Endothelial cell of umbilical vein (primary cell): ENCODE measurements around the gene ZNHIT3. TPM values are rescaled to one million over a fixed set of nuclear protein-coding genes. Genes with fewer than 3 reads are reported as not detected.

Experiments
- BruUV-seq: library from RNA; stranded (reverse); fragments of 400-500 nt; replicated peaks from 2 replicates; lab custom pipeline; 2021; lab: Mats Ljungman, UMichigan
- CTCF ChIA-PET: fragments of 300-600, 350-600 bp; sonication (Branson Sonifier 250); formaldehyde crosslinking; loops from one replicate; lab custom pipeline; 2021; ENCODE audit warnings: antibody characterized with exemption, inconsistent platforms; lab: Charles Lee
- POLR2A ChIA-PET: fragments of 300-600, 350-600 bp; sonication (Branson Sonifier 250); formaldehyde crosslinking; loops from one replicate; lab custom pipeline; 2021; ENCODE audit warnings: antibody characterized with exemption, inconsistent platforms; lab: Charles Lee
- DNase-seq: peaks from one replicate; pipeline ENCODE4 v3.0.0-alpha.2; 2011; ENCODE audit warnings: low read depth, low spot score
- FAIRE-seq: peaks from 2 replicates; lab custom pipeline; 2011; peaks lifted over from hg19 to GRCh38; lab: Jason Lieb, UNC
- H2AFZ ChIP-seq: 2 replicates; pipeline ENCODE4 v1.6.0; 2012; ENCODE audit warnings: low read depth, low read length, control low read depth, inconsistent platforms
- H3K27ac ChIP-seq: 2 replicates; pipeline ENCODE4 v1.5.1; 2011; ENCODE audit warnings: low read depth, mild to moderate bottlenecking, control low read depth, low read length, moderate library complexity; ENCODE audit not compliant: insufficient read depth
- H3K27me3 ChIP-seq, 2 experiments: 2 replicates each; pipeline versions ENCODE4 v1.6.0 to v1.6.1; 2011; ENCODE audit warnings: low read length in 2 of 2, mixed read lengths in 1 of 2; ENCODE audit not compliant: control insufficient read depth in 2 of 2, insufficient read depth in 2 of 2
- H3K36me3 ChIP-seq, 2 experiments: 2 replicates in 1 of 2; 3 replicates in 1 of 2; pipeline ENCODE4 v1.5.1; 2011; ENCODE audit warnings: low read length in 2 of 2, mild to moderate bottlenecking in 1 of 2, moderate library complexity in 1 of 2; ENCODE audit not compliant: control insufficient read depth in 2 of 2, insufficient read depth in 2 of 2; ENCODE audit errors: extremely low read depth in 1 of 2
- H3K4me1 ChIP-seq: 3 replicates; pipeline ENCODE4 v1.5.1; 2011; ENCODE audit warnings: mild to moderate bottlenecking, low read length; ENCODE audit not compliant: control insufficient read depth, insufficient read depth; ENCODE audit errors: extremely low read depth
- H3K4me2 ChIP-seq: 2 replicates; pipeline ENCODE4 v1.6.1; 2011; ENCODE audit warnings: low read length, control low read depth, mixed read lengths; ENCODE audit not compliant: insufficient read depth
- H3K4me3 ChIP-seq, 3 experiments: fragments of 200-600 bp in 1 of 3; sonication (generic), shearing (Covaris generic) in 1 of 3; replicated peaks in 1 of 3; 2 replicates each; pipeline ENCODE4 v1.5.1; 2011 to 2016; ENCODE audit warnings: control low read depth in 3 of 3, low read length in 3 of 3, mild to moderate bottlenecking in 2 of 3, inconsistent platforms in 1 of 3, low read depth in 1 of 3, moderate library complexity in 1 of 3; ENCODE audit not compliant: insufficient read depth in 1 of 3
- H3K79me2 ChIP-seq: 2 replicates; pipeline ENCODE4 v1.6.0; 2012; ENCODE audit warnings: low read length, inconsistent platforms; ENCODE audit not compliant: control insufficient read depth, insufficient read depth
- H3K9ac ChIP-seq: replicated peaks from 2 replicates; pipeline ENCODE3; 2011; ENCODE audit warnings: low read length, control low read depth; ENCODE audit not compliant: insufficient read depth; ENCODE audit errors: extremely low read depth
- H3K9me1 ChIP-seq: replicated peaks from 3 replicates; pipeline ENCODE4 v1.6.0; 2011; ENCODE audit warnings: mild to moderate bottlenecking, low read length; ENCODE audit not compliant: control insufficient read depth, insufficient read depth; ENCODE audit errors: extremely low read depth
- H3K9me3 ChIP-seq: replicated peaks from 2 replicates; pipeline ENCODE4 v1.5.1; 2012; ENCODE audit warnings: low read length, inconsistent platforms; ENCODE audit not compliant: control insufficient read depth, insufficient read depth
- H4K20me1 ChIP-seq: replicated peaks from 2 replicates; pipeline ENCODE3; 2011; ENCODE audit warnings: mild to moderate bottlenecking, low read length; ENCODE audit not compliant: control insufficient read depth, insufficient read depth; ENCODE audit errors: extremely low read depth
- EZH2 ChIP-seq: IDR thresholded peaks from 2 replicates; pipeline ENCODE4 v1.6.1; 2012; ENCODE audit warnings: borderline replicate concordance, low read depth, mild to moderate bottlenecking, moderate library complexity, low read length, inconsistent platforms; ENCODE audit not compliant: severe bottlenecking
- FOS ChIP-seq: IDR thresholded peaks from 2 replicates; pipeline ENCODE4 v1.6.1; 2011; ENCODE audit warnings: mild to moderate bottlenecking, low read length, moderate library complexity, borderline replicate concordance; ENCODE audit not compliant: insufficient read depth
- GATA2 ChIP-seq: IDR thresholded peaks from 2 replicates; pipeline ENCODE4 v1.7.0; 2011; ENCODE audit warnings: low read depth, mild to moderate bottlenecking, moderate library complexity, mixed read lengths, low read length; ENCODE audit not compliant: insufficient read length, insufficient read depth
- JUN ChIP-seq: IDR thresholded peaks from 2 replicates; pipeline ENCODE4 v1.6.1; 2011; ENCODE audit warnings: borderline replicate concordance, low read depth; ENCODE audit not compliant: insufficient read length, insufficient read depth
- MYC ChIP-seq: IDR thresholded peaks from one replicate; pipeline ENCODE4 v1.6.1; 2011; ENCODE audit warnings: mild to moderate bottlenecking, low read depth, low read length
- POLR2A ChIP-seq: IDR thresholded peaks from 2 replicates; pipeline ENCODE4 v1.6.1; 2012; ENCODE audit warnings: low read depth, mild to moderate bottlenecking, control low read depth, low read length
- POLR2AphosphoS5 ChIP-seq: IDR thresholded peaks from 2 replicates; pipeline ENCODE4 v1.6.1; 2012; ENCODE audit warnings: low read depth, mild to moderate bottlenecking, control low read depth, low read length, moderate library complexity; ENCODE audit not compliant: insufficient read depth
- dilution Hi-C: fragments of 300-500 bp; cut with MboI; formaldehyde crosslinking; loops from one replicate; pipeline ENCODE4 v1.15.0; 2019; ENCODE audit warnings: low sequenced_read_pairs; ENCODE audit not compliant: extremely low pct_ligation_motif_present
- intact Hi-C: fragments of 100-400 bp; cut with micrococcal nuclease; formaldehyde crosslinking; loops from one replicate; pipeline ENCODE4 v1.10.0; 2022
- polyA plus RNA-seq, 4 experiments: library from polyadenylated mRNA; depleted of rRNA in 3 of 4; stranded (reverse) in 3 of 4; unstranded in 1 of 4; fragments of >200 nt; gene quantifications; 2 replicates each; pipeline versions ENCODE4 v1.2.1 to v1.2.3, GENCODE V29; 2011 to 2012; ENCODE audit warnings: missing spikeins in 1 of 4
- total RNA-seq: library from RNA; stranded (reverse); gene quantifications from 2 replicates; pipeline ENCODE4 v1.2.3, GENCODE V29; 2021
- TF ChIP-seq, protein P1 (sequence below), 2 donors: IDR thresholded peaks; 1 replicate in 1 of 2; 2 replicates in 1 of 2; pipeline ENCODE4 v1.5.1; 2011; ENCODE audit warnings: low read length in 2 of 2, mild to moderate bottlenecking in 2 of 2, moderate library complexity in 2 of 2, control low read depth in 1 of 2, inconsistent platforms in 1 of 2, low read depth in 1 of 2; ENCODE audit not compliant: insufficient read depth in 1 of 2; ENCODE audit errors: extremely low read depth in 1 of 2
- TF ChIP-seq, protein P2 (sequence below): IDR thresholded peaks from 2 replicates; pipeline ENCODE4 v1.6.1; 2011; ENCODE audit not compliant: insufficient read depth, insufficient read length

Gene ZNHIT3
- total and polyA plus RNA-seq, 2 donors (not counting 3 experiments of a cell fraction or from before 2014, with no cell fraction given): 34.0 to 66.9 TPM

DNA sequence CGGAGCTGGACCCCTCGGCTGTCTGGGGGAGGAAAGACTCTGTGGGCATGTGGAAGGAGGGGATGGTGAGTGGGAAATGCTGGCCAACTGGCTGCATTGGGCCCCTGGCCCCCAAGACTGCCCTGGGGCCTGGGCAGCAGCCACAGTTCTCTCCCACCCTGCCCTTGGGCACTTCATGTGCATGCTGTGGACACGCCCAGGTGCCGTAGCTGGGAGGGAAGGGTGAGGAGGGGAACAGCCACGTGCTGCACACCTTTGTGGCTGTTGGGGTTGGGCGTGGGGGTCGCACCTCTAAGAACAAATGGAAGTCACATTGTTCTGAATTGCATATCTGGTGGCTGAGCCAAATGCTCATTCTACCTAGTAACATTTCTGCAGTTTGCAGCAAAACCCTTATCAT lies 11.9 kb upstream of the ZNHIT3 start:
- ChIA-PET POLR2A (no interaction called here), CTCF (no interaction called here)
- Histone ChIP-seq H3K36me3 (no peaks in the 10 kb centered on the region), H2AFZ (no peak overlapping the region), H4K20me1 (no peaks in the 10 kb centered on the region), H3K79me2 (no peaks in the 10 kb centered on the region), H3K27me3 (peaks cover 2 to 7% of the 10 kb centered on the region in 2 experiments), H3K27ac (no peak overlapping the region), H3K9me1 (no peaks in the 10 kb centered on the region), H3K4me1 (no peaks in the 10 kb centered on the region), H3K4me3 (no peak overlapping the region), H3K9me3 (no peaks in the 10 kb centered on the region), H3K9ac (no peak overlapping the region), H3K4me2 (no peak overlapping the region)
- intact Hi-C loops: no loop called here
- FAIRE-seq (no peak), DNase-seq (no peak)
- BruUV-seq: no TSS peak
- dilution Hi-C loops: no loop called here
- TF ChIP-seq POLR2A: no peak

DNA sequence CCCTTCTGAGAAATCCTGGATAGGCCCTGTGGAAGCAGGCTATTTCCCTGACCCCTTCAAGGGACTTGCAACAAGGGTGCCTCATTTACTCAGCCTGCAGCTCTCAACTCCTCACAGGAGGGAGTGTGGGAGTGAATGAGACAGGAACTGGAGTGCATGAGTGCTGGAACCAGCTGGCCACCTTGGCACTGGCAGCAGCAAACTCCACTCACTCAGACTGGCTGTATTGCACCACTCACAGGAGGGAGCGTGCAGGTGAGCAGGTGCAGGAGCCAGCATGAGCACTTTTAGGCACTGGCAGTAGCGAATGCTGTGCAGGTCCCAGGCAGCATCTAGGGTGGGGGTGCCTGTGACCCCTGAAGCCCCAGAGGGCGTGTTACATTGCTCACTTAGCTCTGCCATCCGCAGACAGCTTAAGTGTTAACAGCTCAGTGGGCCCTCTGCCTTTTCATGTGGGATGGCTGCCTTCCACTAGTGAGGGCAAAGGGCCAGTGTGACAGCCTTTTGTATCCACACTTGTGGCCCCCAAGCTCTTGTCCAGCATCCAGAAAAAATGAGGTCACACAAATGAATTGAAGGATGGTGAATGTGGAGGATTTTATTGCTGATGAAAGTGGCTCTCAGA lies 11.0 kb upstream of the ZNHIT3 start:
- TF ChIP-seq MYC: no peak
- no peak for TF ChIP-seq EZH2
- no peak for TF ChIP-seq POLR2A
- no peak for TF ChIP-seq GATA2
- TF ChIP-seq JUN: no peak
- TF ChIP-seq FOS: no peak
- TF ChIP-seq POLR2AphosphoS5: no peak
- TF ChIP-seq, protein P1, sequence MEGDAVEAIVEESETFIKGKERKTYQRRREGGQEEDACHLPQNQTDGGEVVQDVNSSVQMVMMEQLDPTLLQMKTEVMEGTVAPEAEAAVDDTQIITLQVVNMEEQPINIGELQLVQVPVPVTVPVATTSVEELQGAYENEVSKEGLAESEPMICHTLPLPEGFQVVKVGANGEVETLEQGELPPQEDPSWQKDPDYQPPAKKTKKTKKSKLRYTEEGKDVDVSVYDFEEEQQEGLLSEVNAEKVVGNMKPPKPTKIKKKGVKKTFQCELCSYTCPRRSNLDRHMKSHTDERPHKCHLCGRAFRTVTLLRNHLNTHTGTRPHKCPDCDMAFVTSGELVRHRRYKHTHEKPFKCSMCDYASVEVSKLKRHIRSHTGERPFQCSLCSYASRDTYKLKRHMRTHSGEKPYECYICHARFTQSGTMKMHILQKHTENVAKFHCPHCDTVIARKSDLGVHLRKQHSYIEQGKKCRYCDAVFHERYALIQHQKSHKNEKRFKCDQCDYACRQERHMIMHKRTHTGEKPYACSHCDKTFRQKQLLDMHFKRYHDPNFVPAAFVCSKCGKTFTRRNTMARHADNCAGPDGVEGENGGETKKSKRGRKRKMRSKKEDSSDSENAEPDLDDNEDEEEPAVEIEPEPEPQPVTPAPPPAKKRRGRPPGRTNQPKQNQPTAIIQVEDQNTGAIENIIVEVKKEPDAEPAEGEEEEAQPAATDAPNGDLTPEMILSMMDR (IDR thresholded peaks at IDR 0.05; ENCODE audit: extremely low read depth in 1 of 2, insufficient read depth in 1 of 2, low read depth in 1 of 2, low read length in 2 of 2): no peak
- TF ChIP-seq, protein P2, sequence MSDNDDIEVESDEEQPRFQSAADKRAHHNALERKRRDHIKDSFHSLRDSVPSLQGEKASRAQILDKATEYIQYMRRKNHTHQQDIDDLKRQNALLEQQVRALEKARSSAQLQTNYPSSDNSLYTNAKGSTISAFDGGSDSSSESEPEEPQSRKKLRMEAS: no peak
- no peaks in the 10 kb centered on the region for H3K36me3 ChIP-seq
- no peak overlapping the region for H3K4me3 ChIP-seq
- CTCF ChIA-PET: no interaction called here
- H3K9me3 ChIP-seq: no peaks in the 10 kb centered on the region
- dilution Hi-C loops (no loop called here), intact Hi-C loops (no loop called here)
- H3K9ac ChIP-seq: no peak overlapping the region
- BruUV-seq: no TSS peak
- no peak overlapping the region for H2AFZ ChIP-seq
- no peak overlapping the region for H3K27ac ChIP-seq
- FAIRE-seq: no peak
- POLR2A ChIA-PET: no interaction called here
- H3K79me2 ChIP-seq: no peaks in the 10 kb centered on the region
- no peaks in the 10 kb centered on the region for H3K4me1 ChIP-seq
- peaks cover 2 to 7% of the 10 kb centered on the region in 2 experiments for H3K27me3 ChIP-seq
- H3K9me1 ChIP-seq: no peaks in the 10 kb centered on the region
- H3K4me2 ChIP-seq: no peak overlapping the region
- DNase-seq: no peak
- no peaks in the 10 kb centered on the region for H4K20me1 ChIP-seq
